ENCODE measurements around the gene KBTBD13.

Gene KBTBD13

GRCh38 chr15:65051266-65051665 is 25.3 kb upstream of the KBTBD13 start:
- no peak for DNase-seq (ENCODE audit: low read depth in 3 of 3, low spot score in 1 of 3)

- no peak for DNase-seq (ENCODE audit: low read depth in 3 of 3, low spot score in 1 of 3)
Measured at GRCh38 chr15:65052956-65053355, 23.6 kb upstream of the KBTBD13 start.

GRCh38 chr15:65054333-65055200 is 22.0 kb upstream of the KBTBD13 start:
- peak in 2 of 3 donors; percentile 23 to 35 for DNase-seq (ENCODE audit: low read depth in 3 of 3, low spot score in 1 of 3)

GRCh38 chr15:65055201-65055870 is 21.2 kb upstream of the KBTBD13 start:
- no peak for DNase-seq (ENCODE audit: low read depth in 3 of 3, low spot score in 1 of 3)

GRCh38 chr15:65056106-65056505 is 20.4 kb upstream of the KBTBD13 start:
- DNase-seq (ENCODE audit: low read depth in 3 of 3, low spot score in 1 of 3), result no peak

- DNase-seq (ENCODE audit: low read depth in 3 of 3, low spot score in 1 of 3), result no peak
Measured at GRCh38 chr15:65056868-65057548, 19.5 kb upstream of the KBTBD13 start.

- no peak for DNase-seq (ENCODE audit: low read depth in 3 of 3, low spot score in 1 of 3)
Measured at GRCh38 chr15:65057549-65057940, 19.0 kb upstream of the KBTBD13 start.

- no peak for DNase-seq (ENCODE audit: low read depth in 3 of 3, low spot score in 1 of 3)
Measured at GRCh38 chr15:65058394-65059368, 17.9 kb upstream of the KBTBD13 start.

GRCh38 chr15:65059369-65059750 is 17.2 kb upstream of the KBTBD13 start:
- DNase-seq (ENCODE audit: low read depth in 3 of 3, low spot score in 1 of 3), result no peak

- DNase-seq (ENCODE audit: low read depth in 3 of 3, low spot score in 1 of 3), result no peak
Measured at GRCh38 chr15:65059931-65060596, 16.5 kb upstream of the KBTBD13 start.

GRCh38 chr15:65060641-65061397 is 15.7 kb upstream of the KBTBD13 start:
- no peak for DNase-seq (ENCODE audit: low read depth in 3 of 3, low spot score in 1 of 3)

GRCh38 chr15:65062061-65062460 is 14.5 kb upstream of the KBTBD13 start:
- DNase-seq (ENCODE audit: low read depth in 3 of 3, low spot score in 1 of 3), result no peak

GRCh38 chr15:65062726-65063125 is 13.8 kb upstream of the KBTBD13 start:
- DNase-seq (ENCODE audit: low read depth in 3 of 3, low spot score in 1 of 3), result no peak

GRCh38 chr15:65066001-65066634 is 10.4 kb upstream of the KBTBD13 start:
- no peak for DNase-seq (ENCODE audit: low read depth in 3 of 3, low spot score in 1 of 3)

- no peak for DNase-seq (ENCODE audit: low read depth in 3 of 3, low spot score in 1 of 3)
Measured at GRCh38 chr15:65066635-65067316, 9.8 kb upstream of the KBTBD13 start.

GRCh38 chr15:65067317-65067644 is 9.3 kb upstream of the KBTBD13 start:
- DNase-seq (ENCODE audit: low read depth in 3 of 3, low spot score in 1 of 3), result no peak

- DNase-seq (ENCODE audit: low read depth in 3 of 3, low spot score in 1 of 3), result no peak
Measured at GRCh38 chr15:65067645-65068402, 8.7 kb upstream of the KBTBD13 start, which contains the start of gene RASL12. Gene RASL12 (minus strand): TSS chr15:65067991. CDS start chr15:65067835, 156 bp downstream.

- no peak for DNase-seq (ENCODE audit: low read depth in 3 of 3, low spot score in 1 of 3)
Measured at GRCh38 chr15:65068403-65068788, 8.2 kb upstream of the KBTBD13 start.
